Astrocyte of the cerebellum (primary cell): Measurements from ENCODE around the gene KMT5C.

Experiments
- DNase-seq: peaks from one replicate; pipeline ENCODE4 v3.0.0-alpha.2; 2011; ENCODE audit warnings: low read depth
- H3K4me3 ChIP-seq: 2 replicates; pipeline ENCODE4 v1.5.1; 2011; ENCODE audit warnings: mild to moderate bottlenecking, low read depth, low read length, moderate library complexity
- in situ Hi-C: cut with HindIII; loops from 2 replicates; pipeline ENCODE4 v1.10.0; 2017; ENCODE audit warnings: low sequenced_read_pairs
- TF ChIP-seq, protein P1 (sequence below): IDR thresholded peaks from 2 replicates; pipeline ENCODE4 v1.5.1; 2012; ENCODE audit warnings: low read length, low read depth, moderate library complexity, mild to moderate bottlenecking; ENCODE audit errors: missing control alignments

Gene KMT5C

DNA sequence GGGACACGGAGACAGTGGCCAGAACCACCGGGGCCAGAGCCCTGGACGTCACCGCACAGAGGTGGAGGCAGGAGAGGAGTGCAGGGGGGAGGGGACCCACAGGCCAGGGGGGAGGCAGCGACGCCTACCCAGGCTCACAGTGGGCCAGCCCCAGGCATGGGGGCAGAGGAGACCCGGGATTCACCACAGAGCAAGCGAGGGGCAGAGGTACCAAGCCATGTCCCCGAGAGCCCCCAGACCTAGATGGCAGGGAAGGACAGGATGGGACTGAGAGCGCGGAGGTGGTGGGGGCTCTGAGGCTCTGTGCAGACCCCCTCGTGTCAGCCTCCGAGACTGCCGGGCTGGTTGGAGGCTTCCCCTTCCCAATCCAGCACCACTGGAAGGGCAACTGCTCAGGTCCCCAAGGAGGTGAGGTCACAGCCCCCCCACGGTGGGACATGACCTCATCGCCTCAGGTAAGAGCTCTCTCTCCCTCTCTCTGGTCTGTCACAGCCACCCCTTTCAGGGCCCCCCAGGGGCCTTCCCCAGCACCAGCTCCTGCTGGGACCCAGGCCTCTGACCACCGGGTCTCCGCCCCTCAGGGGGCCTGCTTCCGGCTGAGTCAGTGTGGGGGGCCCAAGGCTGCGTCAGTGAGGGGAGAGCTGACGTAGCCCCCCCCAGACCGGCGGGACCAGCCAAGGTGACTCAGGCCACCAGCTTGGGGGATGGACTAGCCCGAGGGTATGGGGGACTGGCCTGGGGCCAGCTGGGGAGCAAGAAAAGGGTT, 32.8 kb downstream of the KMT5C start:
- TF ChIP-seq, protein P1, sequence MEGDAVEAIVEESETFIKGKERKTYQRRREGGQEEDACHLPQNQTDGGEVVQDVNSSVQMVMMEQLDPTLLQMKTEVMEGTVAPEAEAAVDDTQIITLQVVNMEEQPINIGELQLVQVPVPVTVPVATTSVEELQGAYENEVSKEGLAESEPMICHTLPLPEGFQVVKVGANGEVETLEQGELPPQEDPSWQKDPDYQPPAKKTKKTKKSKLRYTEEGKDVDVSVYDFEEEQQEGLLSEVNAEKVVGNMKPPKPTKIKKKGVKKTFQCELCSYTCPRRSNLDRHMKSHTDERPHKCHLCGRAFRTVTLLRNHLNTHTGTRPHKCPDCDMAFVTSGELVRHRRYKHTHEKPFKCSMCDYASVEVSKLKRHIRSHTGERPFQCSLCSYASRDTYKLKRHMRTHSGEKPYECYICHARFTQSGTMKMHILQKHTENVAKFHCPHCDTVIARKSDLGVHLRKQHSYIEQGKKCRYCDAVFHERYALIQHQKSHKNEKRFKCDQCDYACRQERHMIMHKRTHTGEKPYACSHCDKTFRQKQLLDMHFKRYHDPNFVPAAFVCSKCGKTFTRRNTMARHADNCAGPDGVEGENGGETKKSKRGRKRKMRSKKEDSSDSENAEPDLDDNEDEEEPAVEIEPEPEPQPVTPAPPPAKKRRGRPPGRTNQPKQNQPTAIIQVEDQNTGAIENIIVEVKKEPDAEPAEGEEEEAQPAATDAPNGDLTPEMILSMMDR: no peak
- DNase-seq: no peak
- in situ Hi-C loops: no loop called here
- H3K4me3 ChIP-seq: no peak overlapping the region

DNA sequence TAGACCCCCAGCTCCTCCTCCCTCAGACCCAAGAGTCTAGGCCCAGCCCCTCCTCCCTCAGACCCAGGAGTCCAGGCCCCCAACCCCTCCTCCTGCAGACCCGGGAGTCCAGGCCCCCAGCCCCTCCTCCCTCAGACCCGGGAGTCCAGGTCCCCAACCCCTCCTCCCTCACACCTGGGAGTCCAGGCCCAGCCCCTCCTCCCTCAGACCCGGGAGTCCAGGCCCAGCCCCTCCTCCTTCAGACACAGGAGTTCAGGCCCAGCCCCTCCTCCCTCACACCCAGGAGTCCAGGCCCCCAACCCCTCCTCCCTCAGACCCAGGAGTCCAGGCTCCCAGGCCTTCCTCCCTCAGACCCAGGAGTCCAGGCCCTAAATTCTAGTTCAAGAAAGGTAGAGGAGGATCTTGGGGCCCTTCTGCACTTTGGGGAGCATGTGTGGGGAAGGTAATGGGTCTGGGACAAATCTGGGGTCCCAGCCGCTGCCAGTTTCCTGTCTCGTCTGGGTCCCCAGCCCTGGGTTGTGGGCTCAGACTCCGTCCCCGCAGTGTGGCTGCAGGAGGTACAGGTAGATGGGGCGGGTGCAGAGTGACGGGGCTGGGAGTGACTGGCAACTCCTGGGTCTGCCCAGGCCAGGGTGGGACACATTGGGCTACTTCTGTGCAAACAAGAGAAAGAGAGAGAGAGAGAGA, 33.8 kb downstream of the KMT5C start:
- no peak for DNase-seq
- H3K4me3 ChIP-seq: no peak overlapping the region
- in situ Hi-C loops: no loop called here
- TF ChIP-seq, protein P1: no peak

DNA sequence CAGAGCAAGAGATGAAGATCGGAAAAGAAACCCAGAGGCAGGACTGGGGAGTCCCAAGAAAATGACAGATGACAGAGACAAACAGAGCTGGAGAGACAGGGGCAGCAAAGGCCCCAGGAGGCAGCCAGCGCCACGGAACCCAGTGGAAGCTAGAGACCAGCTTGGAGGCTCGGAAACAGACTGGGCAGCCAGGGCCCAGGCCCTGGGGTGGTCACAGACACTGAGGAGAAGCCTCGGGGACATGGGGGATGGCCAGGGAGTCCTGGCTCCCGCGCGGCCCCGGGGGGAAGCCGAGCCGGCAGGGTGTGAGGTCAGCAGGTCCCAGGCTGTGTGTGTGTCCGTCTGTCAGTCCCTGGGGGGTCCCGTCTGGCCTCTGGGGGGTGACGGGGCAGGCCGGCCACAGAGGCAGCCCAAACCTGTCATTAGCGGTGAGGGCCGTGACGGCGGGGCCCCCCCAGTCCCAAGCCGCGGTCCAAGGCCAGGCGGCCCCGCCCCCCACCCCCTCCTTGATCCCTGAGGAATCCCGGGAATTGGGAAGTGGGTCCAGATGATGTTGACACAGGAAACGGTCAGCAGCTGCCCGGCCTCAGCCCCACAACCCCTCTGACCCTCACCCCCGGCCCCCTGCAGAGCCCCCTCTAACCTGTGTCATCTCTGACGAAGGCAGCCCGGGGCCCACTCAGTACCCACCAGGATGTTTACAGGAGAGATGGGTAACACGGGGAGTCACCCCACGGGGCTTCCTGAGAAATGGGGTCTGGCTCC, 34.5 kb downstream of the KMT5C start:
- in situ Hi-C loops: no loop called here
- no peak overlapping the region for H3K4me3 ChIP-seq
- no peak for DNase-seq
- TF ChIP-seq, protein P1: no peak

DNA sequence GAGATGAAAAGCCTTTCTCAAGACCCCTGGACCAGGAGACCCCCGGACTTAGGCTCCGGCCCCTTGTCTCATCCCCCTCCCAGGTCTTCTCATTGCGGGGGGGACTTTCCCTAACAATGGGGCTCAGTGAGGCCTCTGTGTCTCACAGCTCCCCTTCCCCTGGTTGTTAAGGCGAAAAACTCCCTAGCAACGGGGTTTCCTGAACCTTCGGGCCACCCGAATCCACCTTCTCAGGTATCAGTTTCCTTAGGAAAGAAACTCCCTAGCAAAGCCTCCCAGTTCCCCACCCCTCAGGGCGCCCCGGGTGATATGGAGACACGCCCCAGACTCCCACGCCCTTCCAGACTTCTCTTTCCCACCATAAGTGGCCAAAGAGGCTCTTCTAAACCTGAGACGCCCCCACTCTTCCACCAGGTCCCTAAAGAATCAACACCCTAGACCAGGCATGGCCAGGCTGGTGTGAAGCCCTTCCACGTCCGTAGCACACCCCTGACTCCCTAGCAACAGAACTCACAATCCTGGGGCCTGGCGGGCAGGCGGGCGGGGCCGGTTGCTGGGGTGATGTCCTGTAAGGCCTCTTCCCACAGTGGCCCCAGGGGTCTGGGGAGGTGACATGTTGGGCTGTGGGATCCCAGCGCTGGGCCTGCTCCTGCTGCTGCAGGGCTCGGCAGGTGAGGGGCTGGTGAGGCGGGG, 36.7 kb downstream of the KMT5C start, which contains the start of gene TMEM190:
TMEM190 (plus strand) TSS at position 586 of the 693 bp plus-strand sequence; CDS start at position 614, 28 bp downstream.
- in situ Hi-C loops: no loop called here
- no peak within 1 kb of the TSS for H3K4me3 ChIP-seq
- TF ChIP-seq, protein P1: no peak
- no peak for DNase-seq

DNA sequence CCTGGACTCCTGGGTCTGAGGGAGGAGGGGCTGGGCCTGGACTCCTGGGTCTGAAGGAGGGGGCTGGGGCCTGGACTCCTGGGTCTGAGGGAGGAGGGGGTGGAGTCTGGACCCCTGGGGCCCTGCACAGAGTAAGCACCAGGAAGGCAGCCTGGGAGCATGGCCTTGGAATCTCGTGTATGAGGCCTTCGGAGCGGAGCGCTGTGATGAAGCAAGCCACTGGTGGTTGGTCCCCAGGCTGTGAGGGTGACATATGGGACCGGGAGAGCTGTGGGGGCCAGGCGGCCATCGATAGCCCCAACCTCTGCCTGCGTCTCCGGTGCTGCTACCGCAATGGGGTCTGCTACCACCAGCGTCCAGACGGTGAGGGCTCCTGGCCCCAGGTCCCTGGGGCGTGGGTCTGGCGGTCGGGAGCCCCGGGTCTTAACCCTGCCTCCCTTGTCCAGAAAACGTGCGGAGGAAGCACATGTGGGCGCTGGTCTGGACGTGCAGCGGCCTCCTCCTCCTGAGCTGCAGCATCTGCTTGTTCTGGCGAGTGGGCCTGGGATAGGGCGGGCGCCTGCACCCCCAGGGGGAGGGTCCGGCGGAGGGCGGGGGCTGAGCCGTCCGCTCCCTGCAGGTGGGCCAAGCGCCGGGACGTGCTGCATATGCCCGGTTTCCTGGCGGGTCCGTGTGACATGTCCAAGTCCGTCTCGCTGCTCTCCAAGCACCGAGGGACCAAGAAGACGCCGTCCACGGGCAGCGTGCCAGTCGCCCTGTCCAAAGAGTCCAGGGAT, 37.9 kb downstream of the KMT5C start:
- in situ Hi-C loops: no loop called here
- no peak for DNase-seq
- TF ChIP-seq, protein P1: no peak
- no peak overlapping the region for H3K4me3 ChIP-seq
